Measurements from ENCODE around the gene NQO2.
"Not testable (repeated sequence)": the region's sequence is repeated elsewhere in the genome, so short reads cannot be mapped to it uniquely, and the experiment has no call there.

The NQO2 gene

GRCh38 chr6:3014675-3015066 lies 15.0 kb downstream of the NQO2 start:
- FAIRE-seq = no peak

GRCh38 chr6:3015144-3015543 lies 15.4 kb downstream of the NQO2 start:
- FAIRE-seq = no peak

- FAIRE-seq = no peak
Measured at GRCh38 chr6:3016473-3017280, 17.0 kb downstream of the NQO2 start.

- FAIRE-seq = no peak
Measured at GRCh38 chr6:3017304-3017703, 17.6 kb downstream of the NQO2 start.

- no peak for FAIRE-seq
Measured at GRCh38 chr6:3019065-3019464, 19.4 kb downstream of the NQO2 start.

- no peak for FAIRE-seq
Measured at GRCh38 chr6:3019749-3020320, 20.1 kb downstream of the NQO2 start.

GRCh38 chr6:3020976-3021598 lies 21.4 kb downstream of the NQO2 start:
- not testable (repeated sequence) for FAIRE-seq

GRCh38 chr6:3022765-3023662 lies 23.3 kb downstream of the NQO2 start:
- FAIRE-seq = no peak

GRCh38 chr6:3023663-3024483 lies 24.2 kb downstream of the NQO2 start:
- FAIRE-seq = no peak

GRCh38 chr6:3026791-3027626 lies 27.3 kb downstream of the NQO2 start:
- FAIRE-seq = no peak

GRCh38 chr6:3028156-3028555 lies 28.5 kb downstream of the NQO2 start:
- FAIRE-seq = not testable (repeated sequence)

- FAIRE-seq = no peak
Measured at GRCh38 chr6:3031857-3032640, 32.4 kb downstream of the NQO2 start.

GRCh38 chr6:3032986-3033385 lies 33.3 kb downstream of the NQO2 start:
- no peak for FAIRE-seq

- FAIRE-seq = no peak
Measured at GRCh38 chr6:3033652-3034051, 34.0 kb downstream of the NQO2 start.

GRCh38 chr6:3035397-3035796 lies 35.7 kb downstream of the NQO2 start:
- FAIRE-seq = no peak

GRCh38 chr6:3036861-3037637 lies 37.4 kb downstream of the NQO2 start:
- FAIRE-seq = no peak

- FAIRE-seq = no peak
Measured at GRCh38 chr6:3037638-3038365, 38.1 kb downstream of the NQO2 start.

- no peak for FAIRE-seq
Measured at GRCh38 chr6:3039384-3039783, 39.7 kb downstream of the NQO2 start.

GRCh38 chr6:3041147-3041546 lies 41.5 kb downstream of the NQO2 start:
- no peak for FAIRE-seq

All from G401.6 (cell line).